IMR-90 (cell line): ENCODE data around the gene OR5AC2.

Source experiments
- BHLHE40 ChIP-seq: fragments of 150-350 bp; IDR thresholded peaks from 2 replicates; pipeline ENCODE4 v1.6.1; 2016; ENCODE audit warnings: mild to moderate bottlenecking, low read depth, low read length
- CEBPB ChIP-seq: IDR thresholded peaks from 2 replicates; pipeline ENCODE4 v1.6.1; 2012; ENCODE audit warnings: low read depth, low read length, improper control_type of control experiment
- CHD1 ChIP-seq: IDR thresholded peaks from 2 replicates; pipeline ENCODE4 v1.6.1; 2012; ENCODE audit warnings: low read depth, low read length, improper control_type of control experiment
- MAFK ChIP-seq: IDR thresholded peaks from 2 replicates; pipeline ENCODE4 v1.6.1; 2012; ENCODE audit warnings: low read depth, low read length, improper control_type of control experiment
- MAZ ChIP-seq: IDR thresholded peaks from 2 replicates; pipeline ENCODE4 v1.6.1; 2012; ENCODE audit warnings: low read depth, mild to moderate bottlenecking, low read length, improper control_type of control experiment, moderate library complexity, borderline replicate concordance
- MXI1 ChIP-seq: IDR thresholded peaks from 2 replicates; pipeline ENCODE4 v1.6.1; 2012; ENCODE audit warnings: low read depth, mild to moderate bottlenecking, low read length, moderate library complexity, borderline replicate concordance
- NFE2L2 ChIP-seq: fragments of 150-350 bp; IDR thresholded peaks from 2 replicates; pipeline ENCODE4 v1.6.1; 2016; ENCODE audit warnings: low read depth, mild to moderate bottlenecking, low read length
- POLR2A ChIP-seq: IDR thresholded peaks from 2 replicates; pipeline ENCODE4 v1.6.1; 2012; ENCODE audit warnings: mild to moderate bottlenecking, low read depth, low read length
- RAD21 ChIP-seq: IDR thresholded peaks from 2 replicates; pipeline ENCODE4 v1.6.1; 2012; ENCODE audit warnings: low read length, improper control_type of control experiment
- RCOR1 ChIP-seq: IDR thresholded peaks from 2 replicates; pipeline ENCODE4 v1.6.1; 2012; ENCODE audit warnings: mild to moderate bottlenecking, low read length, improper control_type of control experiment; ENCODE audit not compliant: insufficient replicate concordance
- RFX5 ChIP-seq: IDR thresholded peaks from 2 replicates; pipeline ENCODE4 v1.8.0; 2012; ENCODE audit warnings: low read depth, mild to moderate bottlenecking, low read length, moderate library complexity
- SMC3 ChIP-seq: fragments of 150-350 bp; IDR thresholded peaks from 2 replicates; pipeline ENCODE4 v1.6.1; 2016; ENCODE audit warnings: low read depth, mild to moderate bottlenecking, antibody characterized with exemption, low read length, moderate library complexity
- TF ChIP-seq, protein P1 (sequence below): conservative IDR thresholded peaks from 2 replicates; pipeline ENCODE4 v1.5.1; 2012; ENCODE audit warnings: mild to moderate bottlenecking, low read depth, low read length, improper control_type of control experiment
- TF ChIP-seq, protein P2 (sequence below): fragments of 150-350 bp; IDR thresholded peaks from 2 replicates; pipeline ENCODE4 v1.6.1; 2016; ENCODE audit warnings: low read depth, mild to moderate bottlenecking, low read length, moderate library complexity, borderline replicate concordance

DNA sequence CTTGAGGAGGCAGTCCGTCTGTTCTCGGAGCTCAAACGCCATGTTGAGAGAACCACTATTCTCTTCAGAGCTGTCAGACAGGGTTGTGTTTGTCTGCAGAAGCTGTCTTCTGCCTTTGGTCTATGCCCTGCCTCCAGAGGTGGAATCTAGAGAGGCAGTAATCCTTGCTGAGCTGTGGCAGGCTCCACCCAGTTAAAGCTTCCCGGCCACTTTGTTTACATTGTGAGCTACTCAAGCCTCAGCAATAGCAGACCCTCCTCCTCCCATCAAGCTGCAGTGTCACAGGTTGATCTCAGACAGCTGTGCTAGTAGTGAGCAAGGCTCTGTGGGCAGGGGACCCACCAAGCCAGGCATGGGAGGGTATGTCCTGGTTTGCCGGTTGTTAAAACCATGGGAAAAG lies 8.9 kb downstream of the OR5AC2 start:
- TF ChIP-seq CHD1 (no peak), RAD21 (no peak), POLR2A (no peak), RCOR1 (no peak), BHLHE40 (no peak), NFE2L2 (no peak), RFX5 (no peak), MAFK (no peak), MAZ (no peak), SMC3 (no peak), MXI1 (no peak), CEBPB (no peak)
- TF ChIP-seq, protein P1, sequence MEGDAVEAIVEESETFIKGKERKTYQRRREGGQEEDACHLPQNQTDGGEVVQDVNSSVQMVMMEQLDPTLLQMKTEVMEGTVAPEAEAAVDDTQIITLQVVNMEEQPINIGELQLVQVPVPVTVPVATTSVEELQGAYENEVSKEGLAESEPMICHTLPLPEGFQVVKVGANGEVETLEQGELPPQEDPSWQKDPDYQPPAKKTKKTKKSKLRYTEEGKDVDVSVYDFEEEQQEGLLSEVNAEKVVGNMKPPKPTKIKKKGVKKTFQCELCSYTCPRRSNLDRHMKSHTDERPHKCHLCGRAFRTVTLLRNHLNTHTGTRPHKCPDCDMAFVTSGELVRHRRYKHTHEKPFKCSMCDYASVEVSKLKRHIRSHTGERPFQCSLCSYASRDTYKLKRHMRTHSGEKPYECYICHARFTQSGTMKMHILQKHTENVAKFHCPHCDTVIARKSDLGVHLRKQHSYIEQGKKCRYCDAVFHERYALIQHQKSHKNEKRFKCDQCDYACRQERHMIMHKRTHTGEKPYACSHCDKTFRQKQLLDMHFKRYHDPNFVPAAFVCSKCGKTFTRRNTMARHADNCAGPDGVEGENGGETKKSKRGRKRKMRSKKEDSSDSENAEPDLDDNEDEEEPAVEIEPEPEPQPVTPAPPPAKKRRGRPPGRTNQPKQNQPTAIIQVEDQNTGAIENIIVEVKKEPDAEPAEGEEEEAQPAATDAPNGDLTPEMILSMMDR, result no peak
- TF ChIP-seq, protein P2, sequence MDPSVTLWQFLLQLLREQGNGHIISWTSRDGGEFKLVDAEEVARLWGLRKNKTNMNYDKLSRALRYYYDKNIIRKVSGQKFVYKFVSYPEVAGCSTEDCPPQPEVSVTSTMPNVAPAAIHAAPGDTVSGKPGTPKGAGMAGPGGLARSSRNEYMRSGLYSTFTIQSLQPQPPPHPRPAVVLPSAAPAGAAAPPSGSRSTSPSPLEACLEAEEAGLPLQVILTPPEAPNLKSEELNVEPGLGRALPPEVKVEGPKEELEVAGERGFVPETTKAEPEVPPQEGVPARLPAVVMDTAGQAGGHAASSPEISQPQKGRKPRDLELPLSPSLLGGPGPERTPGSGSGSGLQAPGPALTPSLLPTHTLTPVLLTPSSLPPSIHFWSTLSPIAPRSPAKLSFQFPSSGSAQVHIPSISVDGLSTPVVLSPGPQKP, result no peak
